K562 (cell line): ENCODE results near the gene KIAA2012.

Experiments used
- CTCF ChIP-seq, 3 experiments: IDR thresholded peaks in 2 of 3; conservative IDR thresholded peaks in 1 of 3; 2 replicates each; pipeline ENCODE4 v1.5.1; 2011 to 2012; ENCODE audit warnings: low read length in 3 of 3, mild to moderate bottlenecking in 3 of 3, control low read depth in 2 of 3, improper control_type of control experiment in 1 of 3, inconsistent platforms in 1 of 3, low read depth in 1 of 3, mixed read lengths in 1 of 3, moderate library complexity in 1 of 3; ENCODE audit not compliant: insufficient read depth in 2 of 3
- EHMT2 ChIP-seq: fragments of 450-650 bp; IDR thresholded peaks from 2 replicates; pipeline ENCODE4 v1.6.1; 2018; ENCODE audit warnings: antibody characterized with exemption
- ETS2 ChIP-seq: IDR thresholded peaks from 2 replicates; pipeline ENCODE4 v1.6.1; 2016; ENCODE audit warnings: borderline replicate concordance, missing genetic modification characterization, mild to moderate bottlenecking, moderate library complexity, missing compliant biosample characterization; ENCODE audit not compliant: poor library complexity, severe bottlenecking
- HNRNPH1 ChIP-seq: fragments of 200-400 bp; formaldehyde crosslinking; optimal IDR thresholded peaks from 2 replicates; pipeline ENCODE3; 2017; ENCODE audit warnings: low read depth, mild to moderate bottlenecking, low read length, moderate library complexity

- TF ChIP-seq HNRNPH1 (no peak), CTCF (IDR thresholded peaks at IDR 0.05 in 2 of 3, conservative IDR thresholded peaks at IDR 0.05 in 1 of 3; ENCODE audit: insufficient read depth in 2 of 3, low read depth in 1 of 3, low read length in 3 of 3) (no peak), EHMT2 (no peak), ETS2 (no peak)
Observed at GRCh38 chr2:202102425-202103000, 29.5 kb downstream of the KIAA2012 start.
